ENCODE measurements around the gene TMEM185A.

TMEM185A gene

GRCh38 chrX:149647505-149647904, 15.9 kb upstream of the TMEM185A start:
- H3K27ac ChIP-seq, result no peak overlapping the region
- TF ChIP-seq ZFX (IDR thresholded peaks at IDR 0.05) (no peak), CTCF (conservative IDR thresholded peaks at IDR 0.05) (no peak)

GRCh38 chrX:149643496-149643895, 11.9 kb upstream of the TMEM185A start:
- H3K27ac ChIP-seq, result no peak overlapping the region
- no peak for TF ChIP-seq ZFX (IDR thresholded peaks at IDR 0.05)
- no peak for TF ChIP-seq CTCF (conservative IDR thresholded peaks at IDR 0.05)

- no peak for TF ChIP-seq CTCF (conservative IDR thresholded peaks at IDR 0.05)
- TF ChIP-seq ZFX (IDR thresholded peaks at IDR 0.05), result no peak
- H3K27ac ChIP-seq, result no peak overlapping the region
These were observed 10.2 kb upstream of the TMEM185A start for GRCh38 chrX:149641835-149642234.

- TF ChIP-seq CTCF (conservative IDR thresholded peaks at IDR 0.05), result no peak
- TF ChIP-seq ZFX (IDR thresholded peaks at IDR 0.05), result no peak
- H3K27ac ChIP-seq, result no peak overlapping the region
These were observed 9.8 kb upstream of the TMEM185A start for GRCh38 chrX:149641432-149641831.

- H3K27ac ChIP-seq, result no peak overlapping the region
- TF ChIP-seq ZFX (IDR thresholded peaks at IDR 0.05) (no peak), CTCF (conservative IDR thresholded peaks at IDR 0.05) (no peak)
These were observed 8.0 kb upstream of the TMEM185A start for GRCh38 chrX:149639568-149639967.

- TF ChIP-seq CTCF (conservative IDR thresholded peaks at IDR 0.05) (no peak), ZFX (IDR thresholded peaks at IDR 0.05) (no peak)
- H3K27ac ChIP-seq, result no peak overlapping the region
These were observed 7.3 kb upstream of the TMEM185A start for GRCh38 chrX:149638860-149639259.

- TF ChIP-seq ZFX (IDR thresholded peaks at IDR 0.05) (no peak), CTCF (conservative IDR thresholded peaks at IDR 0.05) (no peak)
- no peak overlapping the region for H3K27ac ChIP-seq
These were observed 1.9 kb upstream of the TMEM185A start for GRCh38 chrX:149633511-149633910.
